GM19372 (cell line): Measurements from ENCODE around the gene ERICH6B.

Source experiments
- ATAC-seq: cut with Tn5 transposase; IDR thresholded peaks from one replicate; pipeline ENCODE4 v1.9.1; 2021; ENCODE audit warnings: mild to moderate bottlenecking, low read depth, moderate library complexity; ENCODE audit not compliant: unreplicated experiment

ERICH6B gene

DNA sequence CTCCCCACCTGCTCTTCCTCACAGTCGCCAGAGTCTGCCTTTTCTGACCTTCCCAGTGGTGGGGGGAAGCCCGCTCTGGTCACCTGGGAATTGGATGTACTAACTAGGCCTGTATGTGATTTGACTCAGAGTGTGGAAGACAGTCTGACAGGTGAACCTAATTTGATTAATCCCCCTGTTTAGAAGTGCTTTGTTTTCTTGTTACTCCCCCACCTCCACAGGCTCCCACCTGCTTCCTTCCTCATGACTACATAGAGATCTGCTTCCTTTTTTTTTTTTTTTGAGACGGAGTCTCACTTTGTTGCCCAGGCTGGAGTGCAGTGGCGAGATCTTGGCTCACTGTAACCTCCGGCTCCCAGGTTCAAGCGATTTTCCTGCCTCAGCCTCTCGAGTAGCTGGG lies 106.8 kb downstream of the ERICH6B start:
- no peak for ATAC-seq

DNA sequence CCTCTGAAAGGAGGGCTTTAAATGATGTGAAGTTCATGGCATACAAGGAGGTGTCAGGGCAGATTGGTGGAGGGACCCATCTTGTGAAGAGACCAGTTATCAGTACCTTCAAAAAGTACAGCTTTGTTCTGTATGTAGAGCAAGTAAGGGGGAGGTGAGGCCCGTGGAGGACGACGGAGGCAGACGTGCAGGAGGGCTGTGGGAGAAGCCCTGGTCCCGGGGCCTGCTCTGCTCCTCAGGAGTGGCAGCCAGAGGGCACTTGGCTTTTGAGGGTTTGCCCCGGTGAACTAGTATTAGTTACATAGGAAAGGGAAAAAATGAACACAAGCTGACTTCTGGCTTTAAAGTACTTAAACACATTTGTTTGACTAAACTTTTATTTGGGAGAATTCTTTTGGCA lies 108.7 kb downstream of the ERICH6B start:
- ATAC-seq, result no peak

DNA sequence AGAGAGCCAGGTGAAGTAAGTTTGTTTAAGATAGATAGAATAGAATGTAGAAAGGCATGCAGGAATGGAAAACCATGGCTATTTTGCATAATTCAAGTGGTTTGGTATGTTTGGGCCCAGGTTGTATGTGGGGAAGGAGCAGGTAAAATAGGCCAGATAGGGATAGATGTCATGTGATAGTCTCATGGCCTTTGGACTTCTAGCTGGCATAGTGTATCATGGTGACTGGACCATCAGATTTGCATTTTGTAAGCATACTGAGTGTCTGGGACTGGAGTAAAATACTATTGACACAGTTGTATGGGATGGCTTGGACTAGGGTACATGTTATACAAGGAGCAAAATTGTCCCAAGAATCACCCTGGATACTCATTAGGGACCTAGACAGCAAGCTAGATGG lies 111.9 kb downstream of the ERICH6B start:
- ATAC-seq, result no peak

DNA sequence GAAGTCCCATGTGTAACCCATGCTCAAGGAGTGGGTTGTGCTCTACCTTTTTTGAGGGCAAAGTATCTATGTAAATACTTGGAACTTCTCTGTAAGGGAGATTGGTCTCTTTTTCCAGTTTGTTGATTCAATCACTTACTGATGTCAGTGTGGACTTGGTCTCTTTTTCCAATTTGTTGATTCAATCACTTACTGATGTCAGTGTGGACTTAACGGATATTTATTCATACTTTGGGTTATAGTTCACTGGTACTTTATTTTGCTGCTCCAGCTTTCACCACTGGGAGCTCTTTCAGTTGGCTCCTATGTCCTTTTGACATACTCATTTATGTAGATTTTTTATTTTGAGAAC lies 114.4 kb downstream of the ERICH6B start:
- no peak for ATAC-seq

DNA sequence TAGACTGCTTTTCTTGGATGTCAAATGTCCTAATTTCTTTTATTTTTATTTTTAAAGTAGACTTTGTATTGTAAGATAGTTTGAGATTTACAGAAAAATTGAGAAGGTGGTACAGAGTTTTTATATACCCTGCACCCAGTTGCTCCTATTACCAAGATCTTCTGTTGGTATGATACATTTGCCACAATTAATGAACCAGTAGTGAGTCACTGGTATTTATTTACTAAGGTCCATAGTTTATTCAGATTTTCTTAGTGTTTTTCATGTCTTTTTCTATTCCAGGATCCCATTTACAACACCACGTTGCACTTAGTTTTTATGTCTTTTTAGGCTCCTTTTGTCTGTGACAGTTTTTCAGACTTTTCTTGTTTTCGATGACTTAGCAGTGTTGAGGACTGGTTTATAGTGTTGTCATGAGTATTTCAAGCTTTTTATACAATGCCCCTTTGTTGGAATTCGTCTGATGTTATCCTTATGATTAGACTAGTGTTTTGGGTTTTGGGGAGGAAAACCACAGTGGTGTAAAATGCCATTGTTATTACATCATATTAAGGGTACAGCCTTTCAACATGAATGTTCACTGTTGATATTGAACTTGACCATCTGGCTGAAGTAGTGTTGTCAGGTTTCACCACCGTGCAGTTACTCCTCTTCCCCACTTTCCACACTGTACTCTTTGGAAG lies 114.9 kb downstream of the ERICH6B start:
- ATAC-seq, result no peak

DNA sequence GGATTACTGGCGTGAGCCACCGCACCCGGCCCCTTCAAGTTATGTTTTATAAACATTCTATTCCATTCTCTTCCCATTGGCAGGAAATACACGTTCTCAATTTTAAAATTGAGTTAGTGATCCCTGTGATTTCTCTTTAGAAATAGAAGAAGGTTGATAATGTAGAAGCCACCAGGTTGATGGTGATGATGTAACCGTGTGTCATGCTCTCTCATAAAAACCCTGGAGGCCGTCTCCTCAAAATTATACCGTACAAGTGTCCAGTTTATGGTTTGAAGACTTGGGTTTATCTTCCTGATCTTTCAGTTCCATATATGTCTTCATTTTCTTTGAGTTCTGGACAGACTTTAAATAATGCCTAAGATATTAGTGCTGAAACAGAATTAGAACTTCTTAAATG lies 118.6 kb downstream of the ERICH6B start:
- no peak for ATAC-seq

DNA sequence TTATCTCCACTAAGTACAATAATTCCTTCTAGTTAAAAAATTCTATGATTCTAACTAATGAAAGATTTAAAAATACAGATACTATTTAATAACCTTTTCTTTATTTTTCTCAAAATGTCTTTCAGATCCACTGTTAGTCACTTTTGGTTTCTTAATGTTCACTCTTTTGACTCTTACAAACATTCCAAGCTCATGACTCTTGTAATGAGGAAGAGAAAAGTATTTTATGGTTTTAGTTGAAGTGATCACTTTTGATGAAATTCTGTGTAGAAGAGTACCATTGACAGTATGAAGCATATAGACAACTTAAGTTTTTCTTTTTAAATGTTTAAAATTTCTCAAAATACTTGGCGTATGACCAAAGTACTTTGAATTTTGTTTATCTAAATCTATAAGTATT lies 123.0 kb downstream of the ERICH6B start:
- ATAC-seq, result no peak
